Loucy (cell line): ENCODE measurements around the gene NFASC.

Experiments used
- H2AFZ ChIP-seq: fragments of 200-600 bp; sonication (generic); 2 replicates; pipeline ENCODE4 v1.6.0; 2016; ENCODE audit warnings: antibody characterized with exemption, mild to moderate bottlenecking, low read length, moderate library complexity
- H3F3A ChIP-seq: fragments of 200-600 bp; 2 replicates; pipeline ENCODE4 v1.6.0; 2016; ENCODE audit warnings: antibody characterized with exemption, low read depth, mild to moderate bottlenecking
- H3K27me3 ChIP-seq: fragments of 200-600 bp; sonication (generic); 2 replicates; pipeline ENCODE4 v1.6.1; 2014; ENCODE audit warnings: low read length, mild to moderate bottlenecking; ENCODE audit not compliant: insufficient read depth, poor library complexity, severe bottlenecking
- H3K36me3 ChIP-seq: fragments of 200-600 bp; sonication (generic); 2 replicates; pipeline ENCODE4 v1.6.1; 2016; ENCODE audit warnings: low read length; ENCODE audit not compliant: insufficient read depth
- H3K4me1 ChIP-seq: fragments of 200-600 bp; sonication (generic); 2 replicates; pipeline ENCODE4 v1.5.1; 2014; ENCODE audit warnings: low read length, mild to moderate bottlenecking; ENCODE audit not compliant: insufficient read depth, poor library complexity, severe bottlenecking
- H3K4me2 ChIP-seq: fragments of 200-600 bp; sonication (generic); 2 replicates; pipeline ENCODE4 v1.6.0; 2014; ENCODE audit warnings: antibody characterized with exemption, low read length, low read depth, mild to moderate bottlenecking; ENCODE audit not compliant: poor library complexity, severe bottlenecking
- H3K4me3 ChIP-seq: fragments of 200-600 bp; sonication (generic); 2 replicates; pipeline ENCODE4 v1.5.1; 2014; ENCODE audit warnings: low read length, mild to moderate bottlenecking, mixed read lengths; ENCODE audit not compliant: poor library complexity, severe bottlenecking
- H3K79me2 ChIP-seq: fragments of 200-600 bp; sonication (generic); 2 replicates; pipeline ENCODE4 v1.6.1; 2014; ENCODE audit warnings: low read length; ENCODE audit not compliant: insufficient read depth
- H3K9ac ChIP-seq: fragments of 200-600 bp; sonication (generic); 2 replicates; pipeline ENCODE4 v1.6.0; 2014; ENCODE audit warnings: mild to moderate bottlenecking, low read depth, low read length, moderate library complexity; ENCODE audit not compliant: poor library complexity, severe bottlenecking
- H3K9me2 ChIP-seq: fragments of 200-600 bp; sonication (generic); replicated peaks from 2 replicates; pipeline ENCODE4 v1.6.1; 2016; ENCODE audit warnings: low read depth, low read length, mixed read lengths
- H3K9me3 ChIP-seq: fragments of 200-600 bp; sonication (generic); 2 replicates; pipeline ENCODE4 v1.6.1; 2014; ENCODE audit warnings: mild to moderate bottlenecking, antibody characterized with exemption, low read length, low read depth; ENCODE audit not compliant: insufficient read depth
- H4K20me1 ChIP-seq: fragments of 200-600 bp; sonication (generic); 2 replicates; pipeline ENCODE4 v1.6.0; 2014; ENCODE audit warnings: antibody characterized with exemption, low read length, mild to moderate bottlenecking; ENCODE audit not compliant: insufficient read depth, poor library complexity, severe bottlenecking
- EZH2phosphoT487 ChIP-seq: fragments of 200-600 bp; IDR thresholded peaks from 2 replicates; pipeline ENCODE4 v1.6.1; 2018; ENCODE audit warnings: antibody characterized with exemption, mild to moderate bottlenecking, moderate library complexity, borderline replicate concordance
- TF ChIP-seq, protein P1 (sequence below): fragments of 200-600 bp; sonication (generic); conservative IDR thresholded peaks from 2 replicates; pipeline ENCODE4 v1.5.1; 2014; ENCODE audit warnings: mild to moderate bottlenecking, antibody characterized with exemption, low read length

Gene NFASC

DNA sequence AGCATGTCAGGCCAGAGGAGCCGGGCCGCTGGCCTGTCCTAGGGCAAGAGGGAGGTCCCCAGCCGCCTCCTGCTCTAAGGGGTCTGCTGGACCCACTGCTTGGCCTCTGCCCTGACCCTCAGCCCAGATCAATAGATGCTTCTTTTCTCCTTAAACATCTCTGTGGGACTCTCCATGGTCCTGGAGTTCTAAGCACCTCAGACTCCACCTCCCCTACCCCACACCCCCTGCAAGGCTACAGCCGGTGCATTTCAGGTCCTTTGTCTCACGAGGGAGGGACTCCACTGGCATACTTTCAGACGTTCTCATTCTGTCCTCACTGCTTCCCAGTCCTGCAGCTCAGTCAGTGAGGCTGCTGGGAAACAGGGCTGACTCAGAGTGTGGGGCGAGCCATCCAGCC lies 183.4 kb downstream of the NFASC start:
- H3K36me3 ChIP-seq = no peaks in the 10 kb centered on the region
- H3K27me3 ChIP-seq = no peaks in the 10 kb centered on the region
- H3K4me2 ChIP-seq = no peak overlapping the region
- H3K4me3 ChIP-seq = no peak overlapping the region
- TF ChIP-seq, protein P1, sequence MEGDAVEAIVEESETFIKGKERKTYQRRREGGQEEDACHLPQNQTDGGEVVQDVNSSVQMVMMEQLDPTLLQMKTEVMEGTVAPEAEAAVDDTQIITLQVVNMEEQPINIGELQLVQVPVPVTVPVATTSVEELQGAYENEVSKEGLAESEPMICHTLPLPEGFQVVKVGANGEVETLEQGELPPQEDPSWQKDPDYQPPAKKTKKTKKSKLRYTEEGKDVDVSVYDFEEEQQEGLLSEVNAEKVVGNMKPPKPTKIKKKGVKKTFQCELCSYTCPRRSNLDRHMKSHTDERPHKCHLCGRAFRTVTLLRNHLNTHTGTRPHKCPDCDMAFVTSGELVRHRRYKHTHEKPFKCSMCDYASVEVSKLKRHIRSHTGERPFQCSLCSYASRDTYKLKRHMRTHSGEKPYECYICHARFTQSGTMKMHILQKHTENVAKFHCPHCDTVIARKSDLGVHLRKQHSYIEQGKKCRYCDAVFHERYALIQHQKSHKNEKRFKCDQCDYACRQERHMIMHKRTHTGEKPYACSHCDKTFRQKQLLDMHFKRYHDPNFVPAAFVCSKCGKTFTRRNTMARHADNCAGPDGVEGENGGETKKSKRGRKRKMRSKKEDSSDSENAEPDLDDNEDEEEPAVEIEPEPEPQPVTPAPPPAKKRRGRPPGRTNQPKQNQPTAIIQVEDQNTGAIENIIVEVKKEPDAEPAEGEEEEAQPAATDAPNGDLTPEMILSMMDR = no peak
- TF ChIP-seq EZH2phosphoT487 = no peak
- H3K9ac ChIP-seq = no peak overlapping the region
- no peaks in the 10 kb centered on the region for H4K20me1 ChIP-seq
- no peaks in the 10 kb centered on the region for H3K4me1 ChIP-seq
- no peak overlapping the region for H2AFZ ChIP-seq
- H3F3A ChIP-seq = no peaks in the 10 kb centered on the region
- no peaks in the 10 kb centered on the region for H3K79me2 ChIP-seq
- no peaks in the 10 kb centered on the region for H3K9me2 ChIP-seq
- no peaks in the 10 kb centered on the region for H3K9me3 ChIP-seq

DNA sequence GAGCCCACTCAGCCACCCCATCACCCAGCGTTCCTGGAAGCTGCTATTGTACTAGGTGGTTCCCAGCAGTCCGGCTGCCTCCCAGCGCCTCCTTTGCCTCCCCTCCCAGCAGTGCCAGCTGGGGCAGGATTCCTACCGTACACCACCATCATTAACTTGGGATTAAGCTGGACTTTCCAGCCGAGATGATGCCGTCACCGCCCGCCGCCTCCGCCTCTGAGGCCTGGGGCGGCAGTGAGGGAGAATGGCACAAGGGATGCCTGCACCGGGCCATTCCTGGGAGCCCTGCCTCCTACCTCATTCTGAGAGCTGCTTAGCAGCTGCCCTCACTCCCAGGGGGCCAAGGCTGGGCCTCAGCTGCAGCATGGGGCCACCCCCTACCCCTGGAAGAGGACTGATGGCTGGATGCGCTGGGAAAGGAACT lies 185.5 kb downstream of the NFASC start:
- H3K79me2 ChIP-seq = no peaks in the 10 kb centered on the region
- H3K4me1 ChIP-seq = no peaks in the 10 kb centered on the region
- no peak overlapping the region for H3K9ac ChIP-seq
- TF ChIP-seq, protein P1 = no peak
- no peak for TF ChIP-seq EZH2phosphoT487
- no peaks in the 10 kb centered on the region for H3K9me3 ChIP-seq
- no peaks in the 10 kb centered on the region for H3K9me2 ChIP-seq
- no peaks in the 10 kb centered on the region for H3K27me3 ChIP-seq
- H2AFZ ChIP-seq = no peak overlapping the region
- no peak overlapping the region for H3K4me2 ChIP-seq
- no peak overlapping the region for H3K4me3 ChIP-seq
- no peaks in the 10 kb centered on the region for H3K36me3 ChIP-seq
- no peaks in the 10 kb centered on the region for H4K20me1 ChIP-seq
- no peaks in the 10 kb centered on the region for H3F3A ChIP-seq

DNA sequence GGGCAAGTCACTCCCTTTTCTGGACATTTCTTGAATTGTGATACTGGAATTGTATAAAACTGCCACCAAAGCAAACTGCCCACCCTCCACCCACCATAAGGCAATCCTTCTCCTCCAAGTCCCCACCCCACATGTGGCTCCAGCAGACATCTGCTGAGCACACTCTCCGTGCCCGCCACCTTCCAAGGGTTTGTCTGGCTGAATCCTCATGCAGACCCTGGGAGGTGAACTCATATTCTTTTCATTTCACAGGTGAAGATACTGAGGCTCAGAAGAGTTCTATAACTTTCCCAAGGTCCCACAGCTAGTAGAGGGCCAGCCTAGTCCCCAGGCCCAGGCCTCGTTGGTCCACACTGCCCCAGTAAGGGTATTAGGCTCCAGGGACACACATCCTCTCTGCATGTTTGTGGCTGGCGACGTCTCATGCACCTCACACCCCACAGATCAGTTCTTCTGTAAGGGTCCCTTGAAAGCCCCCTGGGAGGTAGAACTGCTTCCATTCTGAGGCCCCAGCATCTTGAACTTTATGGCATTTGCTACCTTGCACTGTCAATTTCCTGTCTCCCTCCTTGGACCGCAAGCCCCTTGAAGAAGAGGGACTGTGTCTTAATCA lies 186.4 kb downstream of the NFASC start:
- Histone ChIP-seq H3K9me3 (no peaks in the 10 kb centered on the region), H3F3A (no peaks in the 10 kb centered on the region), H3K9me2 (no peaks in the 10 kb centered on the region), H3K79me2 (no peaks in the 10 kb centered on the region), H3K27me3 (no peaks in the 10 kb centered on the region), H3K9ac (no peak overlapping the region), H4K20me1 (no peaks in the 10 kb centered on the region), H3K4me3 (no peak overlapping the region), H3K36me3 (no peaks in the 10 kb centered on the region), H3K4me2 (no peak overlapping the region), H2AFZ (no peak overlapping the region), H3K4me1 (peaks cover 3% of the 10 kb centered on the region)
- TF ChIP-seq EZH2phosphoT487 = no peak
- TF ChIP-seq, protein P1 = no peak
